Myocyte (in vitro differentiated cells): ENCODE results near the gene SMURF1. TPM values are rescaled to one million over a fixed set of nuclear protein-coding genes. Genes with fewer than 3 reads are reported as not detected.

Experiments
- DNase-seq: peaks from one replicate; pipeline ENCODE4 v3.0.0-alpha.2; 2012; ENCODE audit warnings: low read depth
- total RNA-seq: library from RNA; depleted of rRNA; stranded (reverse); fragments of >200 nt; gene quantifications from 2 replicates; pipeline ENCODE4 v1.2.3, GENCODE V29; 2014

Gene SMURF1
- total RNA-seq, 1 donor from 2014 or later: 13.6 TPM

DNA sequence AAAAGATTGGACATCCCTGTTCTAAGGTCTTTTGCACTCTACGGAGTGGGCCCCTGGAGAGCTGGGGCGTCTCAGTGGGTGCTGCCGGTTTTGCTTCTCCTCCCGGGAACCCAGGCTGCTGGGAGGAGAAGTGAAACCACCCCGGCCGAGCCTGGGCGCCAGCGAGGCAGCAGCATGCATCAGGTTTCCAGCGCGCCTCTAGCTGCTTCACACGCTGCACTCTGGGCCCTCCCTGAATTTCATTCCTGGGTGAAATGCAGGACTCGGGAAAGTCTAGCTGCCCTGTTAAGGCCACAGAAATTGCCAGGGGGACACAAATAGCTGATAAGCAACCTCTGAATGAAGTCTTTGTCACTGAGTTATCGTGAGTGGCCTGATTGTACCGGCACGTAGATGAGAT lies 138.1 kb downstream of the SMURF1 start:
- no peak for DNase-seq

DNA sequence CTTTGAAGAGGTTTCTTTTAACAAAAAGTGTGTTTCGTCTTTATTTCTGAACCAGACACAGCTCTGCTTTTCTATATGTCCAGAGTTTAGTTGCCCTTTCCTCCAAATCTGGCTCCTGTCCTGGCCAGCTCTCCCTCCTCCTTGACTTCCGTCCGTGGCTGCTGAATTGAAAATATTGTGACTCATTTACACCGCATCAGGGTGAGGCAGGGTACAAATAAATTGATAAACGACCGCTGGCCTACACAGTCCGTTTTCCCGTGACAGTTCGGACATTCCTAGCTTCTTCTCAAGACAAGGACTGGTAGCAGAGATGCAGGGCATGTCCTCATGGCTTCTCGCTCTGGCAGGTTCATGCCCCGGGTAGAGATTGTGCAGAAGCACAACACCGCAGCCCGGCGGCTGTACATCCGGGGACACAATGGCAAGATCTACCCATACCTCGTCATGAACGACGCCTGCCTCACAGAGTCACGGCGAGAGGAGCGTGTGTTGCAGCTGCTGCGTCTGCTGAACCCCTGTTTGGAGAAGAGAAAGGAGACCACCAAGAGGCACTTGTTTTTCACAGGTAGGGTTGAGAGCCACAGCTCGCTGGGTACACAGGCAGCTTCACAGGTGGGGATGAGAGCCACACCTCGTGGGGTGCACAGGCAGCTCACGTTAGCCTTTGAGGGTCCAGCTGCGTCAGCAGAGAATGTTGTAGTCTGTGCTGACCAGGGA lies 139.0 kb downstream of the SMURF1 start:
- no peak for DNase-seq

- DNase-seq: peak; percentile 34
These were observed 139.7 kb downstream of the SMURF1 start for GRCh38 chr7:99004216-99004615.

DNA sequence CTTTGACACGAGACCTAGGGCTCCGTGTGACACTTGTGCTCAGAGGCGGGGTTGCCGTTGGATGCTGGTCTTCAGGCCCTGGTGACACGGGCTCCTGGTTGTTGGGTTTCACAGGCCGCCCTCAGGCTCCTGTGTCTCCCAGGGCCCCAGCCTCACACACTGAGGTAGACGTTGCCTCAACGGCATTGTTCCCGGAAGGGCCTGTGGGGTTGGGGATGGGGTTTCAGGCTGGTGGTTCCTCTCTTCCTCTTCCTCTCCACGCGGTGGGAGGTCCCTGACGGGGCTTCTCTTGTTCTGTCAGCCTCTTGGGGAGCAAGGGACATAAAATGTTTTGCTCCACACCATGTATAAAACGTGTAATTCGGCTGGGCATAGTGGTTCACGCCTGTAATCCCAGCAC lies 140.5 kb downstream of the SMURF1 start:
- DNase-seq: no peak

DNA sequence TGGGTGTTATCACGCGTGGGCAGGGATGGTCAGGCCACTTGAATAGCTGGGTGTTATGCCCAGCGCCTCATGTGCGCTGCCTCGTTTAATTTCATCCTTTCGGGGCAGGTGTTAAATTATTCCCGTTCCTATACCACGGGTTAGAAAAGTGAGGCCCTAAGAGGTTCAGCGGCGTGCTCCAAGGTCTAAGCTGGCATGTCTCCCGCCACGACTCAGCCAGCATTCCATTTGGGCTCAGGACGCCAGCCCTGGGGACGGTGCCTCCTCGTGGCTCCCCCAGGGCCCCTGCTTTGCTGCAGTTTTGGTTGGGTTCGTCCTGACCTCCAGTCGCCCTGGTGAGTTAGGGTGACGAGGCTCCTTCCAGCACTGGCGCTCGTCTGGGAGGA lies 141.1 kb downstream of the SMURF1 start:
- no peak for DNase-seq

GRCh38 chr7:99002148-99002826 lies 141.6 kb downstream of the SMURF1 start:
- no peak for DNase-seq

DNA sequence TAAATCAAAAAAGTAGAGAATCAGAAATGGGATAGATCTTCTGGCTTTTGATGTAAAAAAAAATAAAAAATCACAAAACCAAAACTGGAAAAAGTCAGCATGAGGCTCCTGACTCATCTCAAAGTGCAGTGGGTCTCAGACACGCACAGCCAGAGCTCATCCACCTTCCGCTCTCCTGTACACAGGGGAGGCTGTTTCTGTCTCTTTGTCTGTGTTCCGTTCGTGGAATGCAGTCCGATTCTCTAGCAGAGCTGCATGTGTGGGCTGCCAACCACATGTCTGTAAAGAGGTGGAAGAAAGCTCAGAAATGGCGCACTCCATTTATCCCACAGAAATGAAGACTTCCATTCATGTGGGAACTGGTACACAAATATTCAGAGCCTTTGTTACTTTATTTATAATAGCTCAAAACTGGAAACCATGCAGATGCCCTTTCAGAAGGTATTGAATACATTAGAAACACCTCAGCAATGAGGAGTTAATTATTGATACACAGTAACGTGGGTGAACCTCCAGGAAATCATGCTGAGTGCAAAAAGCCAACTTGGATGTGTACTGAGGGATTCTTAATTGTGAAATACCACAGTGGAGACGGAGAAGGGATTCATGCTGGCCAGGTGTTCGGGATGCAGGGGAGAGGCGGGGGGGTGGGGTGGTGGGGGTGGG lies 142.3 kb downstream of the SMURF1 start:
- DNase-seq: no peak

- no peak for DNase-seq
These were observed 142.9 kb downstream of the SMURF1 start for GRCh38 chr7:99000904-99001465.

DNA sequence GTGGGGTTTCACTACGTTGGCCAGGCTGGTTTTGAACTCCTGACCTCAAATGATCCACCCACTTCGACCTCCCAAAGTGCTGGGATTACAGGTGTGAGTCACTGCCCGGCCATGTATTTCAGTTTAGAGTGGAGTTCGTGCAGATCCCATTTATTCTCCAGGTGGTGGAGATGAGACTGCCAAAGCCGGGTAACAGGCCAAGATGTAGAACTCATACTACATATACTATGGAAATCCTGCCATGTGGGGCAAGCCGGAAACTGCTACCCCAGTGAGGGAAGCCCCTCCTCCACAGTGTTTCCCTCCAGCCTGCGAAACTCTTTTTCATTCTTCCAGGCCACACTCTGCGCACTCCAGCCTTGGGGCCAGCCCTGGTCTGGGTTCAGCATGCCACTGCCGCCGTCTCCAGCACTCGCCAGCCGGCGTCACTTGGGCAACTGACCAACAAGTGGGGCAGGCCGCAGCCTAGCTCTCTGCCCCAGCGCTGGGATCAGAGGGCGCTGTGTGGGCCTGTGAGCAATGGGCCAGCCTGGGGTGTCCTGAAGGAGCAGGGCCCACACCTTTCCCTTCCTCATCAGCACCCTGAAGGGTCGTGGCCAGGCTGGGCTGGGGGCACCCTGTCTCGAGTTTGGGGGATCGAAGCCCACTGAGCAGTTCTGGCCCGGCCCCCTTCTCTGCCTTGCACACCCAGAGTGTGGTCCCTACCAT lies 143.6 kb downstream of the SMURF1 start:
- DNase-seq: no peak

GRCh38 chr7:98998821-98999725 lies 144.8 kb downstream of the SMURF1 start:
- no peak for DNase-seq

DNA sequence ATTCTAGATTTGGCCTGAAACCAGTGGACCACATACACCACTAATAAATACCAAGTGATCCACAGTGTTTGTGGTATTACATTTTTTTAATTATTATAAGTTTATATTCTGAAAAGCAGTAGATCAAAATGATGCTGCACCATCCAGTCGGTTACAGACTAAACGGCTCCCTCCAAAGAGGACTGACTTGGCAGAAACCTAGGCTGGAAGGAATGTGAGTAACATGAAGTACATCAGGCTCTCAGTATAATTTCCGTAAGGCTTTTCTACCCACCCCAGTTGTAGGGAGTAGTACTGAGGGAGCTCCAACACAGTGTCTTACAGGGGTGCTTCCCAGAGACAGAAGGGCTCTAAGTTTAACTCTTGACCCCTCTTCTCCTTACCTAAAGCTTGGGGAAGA lies 146.1 kb downstream of the SMURF1 start:
- no peak for DNase-seq

- DNase-seq: no peak
These were observed 147.8 kb downstream of the SMURF1 start for GRCh38 chr7:98996150-98996552.

DNA sequence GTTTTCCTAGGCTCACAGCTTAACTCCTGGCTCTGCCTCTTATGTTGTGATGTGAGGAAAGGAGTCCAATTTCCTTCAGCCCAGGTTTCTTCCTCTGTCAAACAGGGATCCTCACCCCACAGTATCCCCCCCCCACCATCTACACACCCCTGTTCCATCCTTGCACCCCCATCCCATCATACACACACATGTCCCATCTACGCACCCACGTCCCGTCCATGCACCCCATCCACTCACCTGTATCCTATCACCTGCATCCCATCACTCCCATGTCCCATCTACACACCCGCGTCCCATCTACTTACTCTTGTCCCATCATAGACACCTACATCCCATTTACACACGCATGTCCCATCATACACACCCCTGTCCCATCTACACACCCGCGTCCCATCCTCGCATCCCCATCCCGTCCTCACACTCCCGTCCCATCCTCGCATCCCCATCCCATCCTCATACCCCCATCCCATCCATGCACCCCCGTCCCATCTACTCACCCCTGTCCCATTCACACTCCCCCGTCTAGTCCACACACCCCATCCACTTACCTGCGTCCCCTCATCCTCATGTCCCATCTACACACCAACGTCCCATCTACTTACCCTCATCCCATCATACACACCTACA lies 148.3 kb downstream of the SMURF1 start:
- DNase-seq: no peak

GRCh38 chr7:98995111-98995510 lies 148.8 kb downstream of the SMURF1 start:
- no peak for DNase-seq

GRCh38 chr7:98994046-98994944 lies 149.6 kb downstream of the SMURF1 start:
- DNase-seq: no peak

DNA sequence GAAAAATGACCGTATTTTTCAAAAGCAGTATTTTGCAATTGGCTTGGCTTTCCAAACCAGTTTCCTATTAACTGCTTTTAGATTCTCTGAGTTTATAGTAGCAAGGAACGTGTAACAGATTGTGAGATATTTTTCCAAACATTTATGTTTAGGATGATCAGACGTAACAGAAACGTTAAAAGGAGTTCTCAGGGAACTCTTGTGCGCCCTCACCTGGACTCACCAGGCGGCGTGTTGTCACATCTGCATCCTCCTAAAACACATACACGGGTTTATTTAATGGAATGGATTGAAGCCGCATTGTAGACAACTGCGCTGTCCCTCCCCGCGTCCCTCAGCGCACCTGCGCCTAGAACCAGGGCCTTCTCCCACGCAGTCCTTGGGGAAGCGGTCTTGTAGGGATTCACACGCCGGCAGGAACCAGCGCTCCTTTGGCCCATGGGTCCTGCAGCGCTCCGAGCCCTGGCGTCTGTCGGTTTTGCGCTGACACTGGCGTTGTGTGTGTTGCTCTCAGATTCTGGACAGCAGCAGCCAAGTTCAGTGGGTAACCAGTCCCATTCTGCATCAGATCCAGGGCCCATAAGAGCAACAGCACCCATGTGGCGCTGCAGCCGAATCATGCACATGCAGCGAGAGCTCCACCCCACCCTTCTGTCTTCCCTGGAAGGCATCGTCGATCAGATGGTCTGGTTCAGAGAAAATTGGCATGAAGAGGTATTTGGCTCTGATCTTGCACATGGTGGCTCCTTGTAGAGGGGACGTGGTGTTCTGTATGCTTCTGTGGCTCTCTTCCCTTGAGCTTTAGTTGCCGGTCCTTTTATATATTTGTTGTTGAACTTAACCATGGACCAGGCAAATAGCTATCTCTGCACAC lies 150.6 kb downstream of the SMURF1 start:
- DNase-seq: no peak

DNA sequence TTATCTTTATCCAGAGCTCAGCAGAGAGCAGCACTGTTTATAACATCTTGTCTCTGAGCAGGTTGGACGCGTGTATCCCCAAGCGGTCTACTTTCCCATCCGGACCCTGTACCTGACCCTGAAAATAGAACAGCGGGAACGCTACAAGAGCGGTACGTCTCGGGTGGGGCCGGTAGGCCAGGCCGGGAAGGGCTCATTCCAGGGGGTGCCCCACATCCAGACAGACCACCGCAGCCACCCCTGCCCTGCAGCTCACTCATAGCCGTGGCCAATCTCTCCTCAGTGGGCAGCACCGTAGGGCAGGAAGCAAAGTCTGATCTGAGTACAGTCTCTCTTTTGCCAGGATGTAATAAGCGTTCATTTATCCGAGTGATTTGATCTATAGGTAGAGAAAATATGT lies 151.8 kb downstream of the SMURF1 start:
- DNase-seq: no peak

DNA sequence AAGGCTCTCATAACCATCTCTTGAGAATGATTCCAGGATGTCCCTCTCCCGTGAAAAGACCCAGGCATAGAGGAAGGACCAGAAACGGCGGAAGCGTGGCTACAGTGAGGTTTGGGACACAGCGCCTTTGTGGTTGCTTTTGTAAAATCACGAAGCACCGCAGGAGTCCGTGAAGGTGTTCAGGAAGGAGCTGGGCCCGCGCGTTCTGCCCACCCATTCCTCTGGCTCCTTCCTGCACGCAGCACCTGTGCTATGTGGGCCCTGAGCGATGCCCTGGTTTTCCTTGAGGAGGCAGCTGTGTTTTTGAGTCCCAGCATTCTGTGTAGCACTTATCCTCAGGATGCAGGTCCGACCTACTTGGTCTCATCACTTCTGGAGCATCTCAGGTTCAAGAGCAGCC lies 152.8 kb downstream of the SMURF1 start:
- no peak for DNase-seq
